Kidney epithelial cell (primary cell): ENCODE data around the gene FMO4. TPM values are rescaled to one million over a fixed set of nuclear protein-coding genes. Genes with fewer than 3 reads are reported as not detected.
"Not testable (repeated sequence)": the region's sequence is repeated elsewhere in the genome, so short reads cannot be mapped to it uniquely, and the experiment has no call there.

Experiments
- DNase-seq: peaks from one replicate; pipeline ENCODE4 v3.0.0-alpha.2; 2010; ENCODE audit warnings: low read depth
- H3K27me3 ChIP-seq: 2 replicates; pipeline ENCODE4 v1.6.0; 2011; ENCODE audit warnings: low read length; ENCODE audit not compliant: control insufficient read depth, insufficient read depth
- H3K36me3 ChIP-seq: 2 replicates; pipeline ENCODE4 v1.5.1; 2011; ENCODE audit warnings: low read length; ENCODE audit not compliant: control insufficient read depth, insufficient read depth
- H3K4me3 ChIP-seq: 2 replicates; pipeline ENCODE4 v1.5.1; 2011; ENCODE audit warnings: low read depth, mild to moderate bottlenecking, control low read depth, low read length
- CTCF ChIP-seq: IDR thresholded peaks from 2 replicates; pipeline ENCODE4 v1.5.1; 2011; ENCODE audit warnings: mild to moderate bottlenecking, moderate library complexity, low read length, control low read depth, inconsistent platforms; ENCODE audit not compliant: insufficient read depth, poor library complexity, severe bottlenecking
- total RNA-seq: library from RNA; depleted of rRNA; stranded (reverse); fragments of >200 nt; gene quantifications from 2 replicates; pipeline ENCODE4 v1.2.3, GENCODE V29; 2015

FMO4 gene
- total RNA-seq, 1 donor from 2014 or later, result 0.84 TPM

DNA sequence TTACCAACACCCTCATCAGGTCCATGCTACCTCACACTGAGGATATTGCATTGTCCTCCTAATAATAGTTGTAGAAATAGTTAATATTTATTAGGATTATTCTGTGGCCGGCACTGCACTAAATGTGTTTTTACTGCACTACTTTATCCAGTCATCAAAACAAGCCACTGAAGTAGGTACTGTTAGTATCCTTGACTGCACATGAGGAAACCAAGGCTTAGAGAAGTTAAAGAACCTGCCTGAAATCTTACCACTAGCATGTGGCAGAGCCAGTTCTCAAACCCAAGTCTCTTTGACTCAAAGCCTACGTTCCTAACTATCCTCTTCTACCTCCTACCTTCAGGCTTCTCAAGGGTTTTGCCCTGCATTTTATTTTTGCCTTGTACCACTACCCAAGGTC is 34.7 kb upstream of the FMO4 start:
- no peaks in the 10 kb centered on the region for H3K27me3 ChIP-seq
- TF ChIP-seq CTCF, result no peak
- no peak overlapping the region for H3K4me3 ChIP-seq
- no peaks in the 10 kb centered on the region for H3K36me3 ChIP-seq
- DNase-seq, result no peak

DNA sequence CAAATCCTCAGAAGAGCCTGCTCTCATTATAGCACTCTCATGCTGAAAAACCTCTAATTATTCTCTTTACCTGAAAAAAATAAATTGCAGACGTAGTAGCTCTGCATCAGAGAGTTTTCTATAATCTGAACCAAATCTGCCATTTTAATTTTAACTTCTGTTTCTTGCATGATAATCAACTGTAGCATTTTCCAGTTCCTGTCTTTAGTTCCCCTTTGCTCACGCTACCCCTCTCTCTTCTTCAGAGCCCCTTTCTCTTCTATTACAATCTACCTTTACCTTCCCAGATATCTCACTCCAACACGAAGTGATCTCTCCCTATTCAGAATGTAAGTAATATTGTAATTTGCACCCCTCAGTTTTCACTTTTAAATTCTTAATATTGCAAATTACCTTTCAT is 34.3 kb upstream of the FMO4 start:
- H3K36me3 ChIP-seq, result no peaks in the 10 kb centered on the region
- no peaks in the 10 kb centered on the region for H3K27me3 ChIP-seq
- DNase-seq, result no peak
- TF ChIP-seq CTCF, result no peak
- no peak overlapping the region for H3K4me3 ChIP-seq

- Histone ChIP-seq H3K36me3 (no peaks in the 10 kb centered on the region), H3K4me3 (no peak overlapping the region), H3K27me3 (no peaks in the 10 kb centered on the region)
- no peak for TF ChIP-seq CTCF
- no peak for DNase-seq
Observed at GRCh38 chr1:171280599-171280998, 33.4 kb upstream of the FMO4 start.

- Histone ChIP-seq H3K36me3 (no peaks in the 10 kb centered on the region), H3K27me3 (no peaks in the 10 kb centered on the region), H3K4me3 (no peak overlapping the region)
- DNase-seq, result peak; percentile 16
- no peak for TF ChIP-seq CTCF
Observed at GRCh38 chr1:171286032-171286705, 27.8 kb upstream of the FMO4 start.

- no peak for DNase-seq
- H3K36me3 ChIP-seq, result no peaks in the 10 kb centered on the region
- H3K4me3 ChIP-seq, result no peak overlapping the region
- no peaks in the 10 kb centered on the region for H3K27me3 ChIP-seq
- no peak for TF ChIP-seq CTCF
Observed at GRCh38 chr1:171290621-171291020, 23.4 kb upstream of the FMO4 start.

DNA sequence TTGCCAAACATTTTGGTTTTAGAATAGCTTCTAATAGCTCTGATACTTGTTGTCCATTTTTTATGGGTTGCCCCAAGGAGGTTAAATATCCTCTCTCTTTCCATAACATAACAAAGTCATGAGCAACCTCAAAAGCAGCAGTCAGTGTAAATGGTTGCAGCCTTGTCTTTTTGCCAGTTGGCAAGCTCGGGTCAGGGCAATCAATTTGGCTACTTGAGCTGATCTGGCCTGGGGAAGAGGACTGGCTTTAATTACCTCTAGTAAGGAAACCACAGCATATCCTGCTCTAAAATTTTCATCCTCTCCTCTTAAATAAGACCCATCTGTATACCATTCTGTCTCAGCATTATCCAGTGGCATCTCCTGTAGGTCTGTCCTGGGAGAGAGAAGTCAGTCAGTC is 21.2 kb upstream of the FMO4 start:
- no peak for TF ChIP-seq CTCF
- Histone ChIP-seq H3K36me3 (no peaks in the 10 kb centered on the region), H3K4me3 (no peak overlapping the region), H3K27me3 (no peaks in the 10 kb centered on the region)
- no peak for DNase-seq

DNA sequence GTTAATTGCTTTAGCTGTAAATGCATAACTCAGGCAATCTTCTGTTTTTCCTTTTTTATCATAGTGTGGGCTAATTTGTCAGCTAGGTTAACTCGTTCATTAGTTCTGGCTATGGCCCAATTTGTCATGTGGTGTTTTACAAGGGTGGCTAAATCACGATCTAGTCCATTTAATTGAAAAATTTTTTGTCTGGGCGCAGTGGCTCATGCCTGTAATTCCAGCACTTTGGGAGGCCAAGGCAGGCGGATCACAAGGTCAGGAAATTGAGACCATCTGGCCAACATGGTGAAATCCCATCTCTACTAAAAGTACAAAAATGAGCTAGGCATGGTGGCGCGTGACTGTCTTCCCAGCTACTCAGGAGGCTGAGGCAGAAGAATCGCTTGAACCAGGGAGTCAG is 18.6 kb upstream of the FMO4 start:
- H3K4me3 ChIP-seq, H3K27me3 ChIP-seq, H3K36me3 ChIP-seq, DNase-seq: not testable (repeated sequence)
